NCI-H2196 treated with DMSO at 0.1 percent for 48 hours (cell line): ENCODE data around the gene ZC3H8.

Source experiments
- DNase-seq: peaks from one replicate; lab custom pipeline; 2025; ENCODE audit not compliant: unreplicated experiment; lab: John Stamatoyannopoulos, UW

Gene ZC3H8

DNA sequence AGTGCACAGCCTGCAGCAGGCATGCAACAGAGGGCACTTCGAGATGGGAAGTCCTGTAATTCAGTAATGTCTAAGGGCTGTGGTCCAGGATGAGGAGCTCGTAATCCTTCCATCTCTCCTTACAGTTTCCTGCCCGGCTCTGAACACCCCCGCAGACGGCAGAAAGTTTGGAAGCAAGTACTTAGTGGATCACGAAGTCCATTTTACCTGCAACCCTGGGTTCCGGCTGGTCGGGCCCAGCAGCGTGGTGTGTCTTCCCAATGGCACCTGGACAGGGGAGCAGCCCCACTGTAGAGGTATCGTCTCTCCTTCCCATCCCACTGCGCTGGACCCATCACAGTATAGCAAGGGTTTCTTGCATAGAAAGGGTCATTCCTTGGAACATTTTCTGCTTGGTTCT, 90.0 kb downstream of the ZC3H8 start:
- DNase-seq = no peak

DNA sequence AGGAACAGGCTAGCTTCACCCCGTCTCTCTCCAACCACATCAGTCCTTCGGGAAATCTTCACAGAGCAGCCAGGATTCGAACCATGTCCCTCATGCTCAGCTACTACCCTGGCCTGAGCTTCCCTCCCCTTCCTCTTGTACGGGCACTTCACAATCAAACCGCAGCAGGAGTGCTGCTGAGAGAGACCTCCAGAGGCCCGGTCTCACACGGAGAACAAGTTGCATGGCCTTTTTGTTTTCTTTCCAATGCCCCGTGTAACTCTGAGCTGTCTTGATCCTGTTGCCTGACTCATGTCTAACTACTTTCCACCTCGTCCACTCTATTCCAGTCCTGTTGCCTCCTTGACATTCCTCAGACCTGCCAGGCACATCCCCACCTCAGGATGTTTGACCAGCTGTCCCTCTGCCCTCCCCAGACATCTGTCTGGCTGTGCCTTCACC, 91.3 kb downstream of the ZC3H8 start:
- no peak for DNase-seq

DNA sequence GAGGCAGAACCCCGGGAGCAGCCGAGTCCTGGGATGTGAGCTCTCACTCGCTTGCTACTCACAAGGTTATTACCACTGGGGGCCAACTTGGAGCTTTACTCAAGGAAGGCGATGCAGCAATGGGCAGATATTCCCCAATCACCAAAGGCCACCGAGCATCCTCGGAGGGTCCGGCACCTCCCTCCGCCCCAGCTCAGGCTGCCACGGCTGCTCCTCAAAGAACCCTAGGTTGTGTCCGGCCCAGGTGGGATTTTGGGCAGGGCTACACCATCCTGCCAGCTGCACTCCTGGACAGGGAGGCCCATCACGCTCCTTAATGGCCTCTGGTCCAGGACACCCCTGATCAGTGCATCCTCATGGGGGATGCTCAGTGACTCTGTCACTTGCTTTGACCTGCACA, 91.9 kb downstream of the ZC3H8 start:
- DNase-seq = no peak

DNA sequence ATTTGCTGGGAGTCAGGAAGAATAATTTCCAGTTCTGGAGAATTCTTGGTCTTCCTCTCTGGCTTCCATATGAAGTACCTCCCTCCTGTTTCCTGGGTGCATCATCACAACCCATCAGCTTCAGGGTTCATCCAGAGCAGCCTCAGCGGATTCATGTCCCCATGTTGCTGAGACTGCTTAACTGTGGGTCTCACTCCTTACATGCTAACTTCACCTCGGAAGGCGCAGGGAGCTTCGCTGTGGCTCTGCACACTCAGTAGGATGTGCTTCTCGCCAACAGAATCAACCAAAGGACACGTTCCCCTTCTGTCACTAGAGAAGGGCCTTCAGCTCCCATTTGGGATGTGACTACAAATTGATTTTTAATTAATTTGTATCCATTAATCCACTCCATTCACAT, 92.5 kb downstream of the ZC3H8 start:
- DNase-seq = no peak
